Kidney (tissue), 14 donors: ENCODE results near the gene RAB27B. TPM values are rescaled to one million over a fixed set of nuclear protein-coding genes. Genes with fewer than 3 reads are reported as not detected.

Experiments
- DNase-seq, 5 donors: peaks; one replicate each; pipeline ENCODE4 v3.0.0-alpha.2; 2013 to 2020
- FAIRE-seq: peaks from 2 replicates; lab custom pipeline; 2012; peaks lifted over from hg19 to GRCh38; lab: Jason Lieb, UNC
- H3K27ac ChIP-seq, 2 donors: one replicate each; pipeline ENCODE4 v1.7.0; 2013; ENCODE audit warnings: low read depth in 2 of 2, low read length in 2 of 2, inconsistent platforms in 1 of 2
- H3K27me3 ChIP-seq: one replicate; pipeline ENCODE4 v1.7.1; 2013; ENCODE audit warnings: low read length, inconsistent platforms; ENCODE audit not compliant: control insufficient read depth, insufficient read depth
- H3K36me3 ChIP-seq, 3 donors: one replicate each; pipeline versions ENCODE4 v1.7.0 to v1.7.1; 2013; ENCODE audit warnings: low read length in 3 of 3, control low read depth in 1 of 3, inconsistent platforms in 1 of 3; ENCODE audit not compliant: insufficient read depth in 3 of 3, control insufficient read depth in 2 of 3
- H3K4me1 ChIP-seq, 3 donors: one replicate each; pipeline versions ENCODE4 v1.7.0 to v1.7.1; 2013; ENCODE audit warnings: low read length in 3 of 3, inconsistent platforms in 1 of 3, low read depth in 1 of 3; ENCODE audit not compliant: control insufficient read depth in 2 of 3, insufficient read depth in 2 of 3
- H3K4me3 ChIP-seq, 3 donors: one replicate each; pipeline versions ENCODE4 v1.7.0 to v1.8.1; 2013; ENCODE audit warnings: low read length in 3 of 3, control low read depth in 1 of 3, inconsistent platforms in 1 of 3
- H3K9ac ChIP-seq, 3 donors: one replicate each; pipeline versions ENCODE4 v1.7.0 to v1.7.1; 2013; ENCODE audit warnings: low read length in 3 of 3, control low read depth in 1 of 3, inconsistent platforms in 1 of 3
- H3K9me3 ChIP-seq, 3 donors: one replicate each; pipeline versions ENCODE4 v1.7.0 to v1.7.1; 2013; ENCODE audit warnings: low read length in 3 of 3, control low read depth in 1 of 3, inconsistent platforms in 1 of 3; ENCODE audit not compliant: control insufficient read depth in 2 of 3, insufficient read depth in 1 of 3
- intact Hi-C: fragments of 100-400 bp; cut with DNase I; formaldehyde crosslinking; loops from one replicate; pipeline ENCODE4 v1.11.1; 2022
- polyA plus RNA-seq: library from polyadenylated mRNA; stranded (reverse); fragments of 350-450 nt; fragmentation: Illumina TruSeq; extraction: RNeasy Lipid Tissue Mini Kit (QIAGEN cat#74804); gene quantifications from one replicate; pipeline ENCODE4 v1.2.3, GENCODE V29; 2014; ENCODE audit warnings: low read depth, low replicate concordance; ENCODE audit not compliant: insufficient read depth
- total RNA-seq: library from RNA; stranded (reverse); fragmentation: NEBNext Ultra II Directional; extraction: Animal tissue kit (Norgen Biotek cat#: 25700); gene quantifications from one replicate; pipeline ENCODE4 v1.2.1, GENCODE V29; 2021
- TF ChIP-seq, protein P1 (sequence below): IDR thresholded peaks from 3 replicates; pipeline ENCODE4 v1.5.1; 2012; ENCODE audit warnings: mild to moderate bottlenecking, moderate library complexity, borderline replicate concordance; ENCODE audit not compliant: insufficient read depth; ENCODE audit errors: extremely low read depth
- donor health status: control.
- donor health status: control.
- donor health status: control.
- donor health status: control.
- donor health status: control.
- donor health status: DM: yes; HTN: yes; CAD: no.
- donor health status: Normal renal cell carcinoma (clear cell type).

RAB27B gene
- total and polyA plus RNA-seq, 2 donors from 2014 or later, result 0.32 to 4.1 TPM

DNA sequence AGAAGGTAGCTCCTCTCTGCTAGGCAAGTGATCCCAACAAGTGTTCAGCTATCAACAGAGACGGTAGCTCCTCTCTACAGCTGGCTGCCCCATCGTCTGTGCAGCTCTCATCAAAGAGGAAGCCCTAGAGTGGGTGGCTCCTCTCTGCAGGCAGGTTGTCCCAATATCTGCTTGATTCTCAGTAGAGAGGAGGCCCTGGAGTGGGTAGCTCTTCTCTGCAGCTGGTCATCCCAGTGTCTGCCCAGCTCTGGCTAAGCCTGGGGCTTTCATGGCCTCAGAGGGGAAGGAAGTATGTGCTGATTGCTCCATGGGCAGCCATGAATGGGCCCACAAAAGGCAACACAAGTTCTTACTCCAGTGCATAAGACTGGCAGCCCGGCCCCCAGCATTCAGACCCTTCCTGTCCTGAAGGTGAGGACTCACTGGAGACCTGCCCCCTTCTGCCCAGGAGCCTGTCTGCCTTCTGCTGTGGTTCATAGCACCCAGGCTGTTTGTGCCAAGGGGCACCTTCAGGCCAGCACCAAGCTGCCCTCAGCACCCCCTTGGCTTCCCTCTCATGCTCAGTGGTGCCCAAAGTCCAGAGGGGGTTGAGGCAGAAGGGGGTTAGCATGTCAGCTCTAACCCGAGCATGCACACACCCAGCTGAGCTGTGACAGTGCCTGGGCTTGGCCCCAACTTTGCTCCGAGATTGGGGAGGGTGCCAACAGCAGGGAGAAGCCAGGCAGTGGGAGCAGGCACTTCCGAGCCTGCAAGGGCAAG lies 82.1 kb downstream of the RAB27B start:
- no peak overlapping the region for H3K9ac ChIP-seq

DNA sequence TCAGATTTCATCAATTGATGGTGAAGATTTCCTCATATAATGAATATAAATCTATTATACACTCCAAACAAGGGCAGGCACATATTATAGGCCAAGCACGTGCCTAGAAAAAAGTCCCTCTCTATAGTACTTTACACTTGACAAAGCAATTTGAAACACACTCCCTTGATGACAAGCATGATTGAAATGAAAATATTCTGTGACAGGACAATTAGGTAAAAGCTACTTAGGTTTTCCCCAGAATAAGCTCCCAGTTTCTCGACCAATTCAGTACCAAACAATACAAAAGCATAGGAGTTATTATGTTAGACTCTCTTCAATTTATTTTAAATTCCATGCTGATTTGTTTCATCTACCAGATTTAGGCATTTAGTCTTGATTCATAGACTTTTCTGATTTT lies 83.3 kb downstream of the RAB27B start:
- no peaks in the 10 kb centered on the region for H3K4me1 ChIP-seq
- H3K27ac ChIP-seq, result no peak overlapping the region
- no peak overlapping the region for H3K4me3 ChIP-seq
- no peaks in the 10 kb centered on the region for H3K27me3 ChIP-seq
- DNase-seq, result no peak
- FAIRE-seq, result no peak
- TF ChIP-seq, protein P1, sequence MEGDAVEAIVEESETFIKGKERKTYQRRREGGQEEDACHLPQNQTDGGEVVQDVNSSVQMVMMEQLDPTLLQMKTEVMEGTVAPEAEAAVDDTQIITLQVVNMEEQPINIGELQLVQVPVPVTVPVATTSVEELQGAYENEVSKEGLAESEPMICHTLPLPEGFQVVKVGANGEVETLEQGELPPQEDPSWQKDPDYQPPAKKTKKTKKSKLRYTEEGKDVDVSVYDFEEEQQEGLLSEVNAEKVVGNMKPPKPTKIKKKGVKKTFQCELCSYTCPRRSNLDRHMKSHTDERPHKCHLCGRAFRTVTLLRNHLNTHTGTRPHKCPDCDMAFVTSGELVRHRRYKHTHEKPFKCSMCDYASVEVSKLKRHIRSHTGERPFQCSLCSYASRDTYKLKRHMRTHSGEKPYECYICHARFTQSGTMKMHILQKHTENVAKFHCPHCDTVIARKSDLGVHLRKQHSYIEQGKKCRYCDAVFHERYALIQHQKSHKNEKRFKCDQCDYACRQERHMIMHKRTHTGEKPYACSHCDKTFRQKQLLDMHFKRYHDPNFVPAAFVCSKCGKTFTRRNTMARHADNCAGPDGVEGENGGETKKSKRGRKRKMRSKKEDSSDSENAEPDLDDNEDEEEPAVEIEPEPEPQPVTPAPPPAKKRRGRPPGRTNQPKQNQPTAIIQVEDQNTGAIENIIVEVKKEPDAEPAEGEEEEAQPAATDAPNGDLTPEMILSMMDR, result no peak
- H3K9ac ChIP-seq, result no peak overlapping the region
- no peaks in the 10 kb centered on the region for H3K9me3 ChIP-seq
- intact Hi-C loops, result no loop called here
- H3K36me3 ChIP-seq, result no peaks in the 10 kb centered on the region

More for the DNA sequence above, 82.1 kb downstream of the RAB27B start:
- no peaks in the 10 kb centered on the region for H3K4me1 ChIP-seq
- no peaks in the 10 kb centered on the region for H3K9me3 ChIP-seq
- H3K4me3 ChIP-seq, result no peak overlapping the region
- DNase-seq, result no peak
- TF ChIP-seq, protein P1, result no peak
- no peaks in the 10 kb centered on the region for H3K27me3 ChIP-seq
- H3K27ac ChIP-seq, result no peak overlapping the region
- intact Hi-C loops, result no loop called here
- no peaks in the 10 kb centered on the region for H3K36me3 ChIP-seq
- FAIRE-seq, result no peak

DNA sequence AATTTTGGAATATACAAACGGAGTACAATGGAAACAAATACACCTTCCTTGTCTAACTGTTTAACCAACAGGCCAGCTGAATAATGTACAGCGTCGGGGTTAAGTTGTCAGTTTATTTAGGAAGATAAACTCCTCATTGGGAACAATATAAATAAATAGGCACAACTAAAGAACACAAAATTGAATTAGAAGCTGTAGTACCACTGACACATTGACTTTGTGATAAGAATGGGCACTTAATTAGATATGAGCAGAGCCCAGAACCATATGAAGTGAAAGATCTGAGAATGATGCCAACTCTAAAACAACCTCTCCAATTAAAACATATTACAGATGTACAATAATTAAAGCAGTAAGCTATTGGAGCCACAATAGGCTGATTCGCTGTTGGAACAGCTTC lies 86.5 kb downstream of the RAB27B start:
- TF ChIP-seq, protein P1, result no peak
- no peaks in the 10 kb centered on the region for H3K9me3 ChIP-seq
- H3K27me3 ChIP-seq, result no peaks in the 10 kb centered on the region
- no peaks in the 10 kb centered on the region for H3K36me3 ChIP-seq
- no peak overlapping the region for H3K4me3 ChIP-seq
- no peaks in the 10 kb centered on the region for H3K4me1 ChIP-seq
- DNase-seq, result no peak
- intact Hi-C loops, result no loop called here
- no peak overlapping the region for H3K9ac ChIP-seq
- FAIRE-seq, result no peak
- no peak overlapping the region for H3K27ac ChIP-seq
